Effector memory CD4-positive, alpha-beta T cell (primary cell): Measurements from ENCODE around the gene MTCL1.

Source experiments
- DNase-seq, 3 donors: peaks; one replicate each; pipeline ENCODE4 v3.0.0-alpha.2; 2020
- H3K27ac ChIP-seq: 2 replicates; pipeline ENCODE4 v1.7.0; 2013; ENCODE audit warnings: mild to moderate bottlenecking, low read length, moderate library complexity; ENCODE audit not compliant: insufficient read depth, poor library complexity, severe bottlenecking
- H3K27me3 ChIP-seq: replicated peaks from 2 replicates; pipeline ENCODE4 v1.7.0; 2013; ENCODE audit warnings: mild to moderate bottlenecking, low read length; ENCODE audit not compliant: insufficient read depth, control insufficient read depth, poor library complexity, severe bottlenecking
- H3K36me3 ChIP-seq: 2 replicates; pipeline ENCODE4 v1.7.0; 2013; ENCODE audit warnings: mild to moderate bottlenecking, low read length, moderate library complexity; ENCODE audit not compliant: control insufficient read depth, insufficient read depth
- H3K4me1 ChIP-seq: 2 replicates; pipeline ENCODE4 v1.7.0; 2013; ENCODE audit warnings: low read length, mild to moderate bottlenecking; ENCODE audit not compliant: control insufficient read depth, insufficient read depth, poor library complexity, severe bottlenecking
- H3K4me3 ChIP-seq: 2 replicates; pipeline ENCODE4 v1.7.0; 2013; ENCODE audit warnings: low read length, low read depth, mild to moderate bottlenecking; ENCODE audit not compliant: insufficient read depth, poor library complexity, severe bottlenecking
- H3K9me3 ChIP-seq: 2 replicates; pipeline ENCODE4 v1.7.0; 2013; ENCODE audit warnings: mild to moderate bottlenecking, low read length, moderate library complexity; ENCODE audit not compliant: control insufficient read depth

The MTCL1 gene

DNA sequence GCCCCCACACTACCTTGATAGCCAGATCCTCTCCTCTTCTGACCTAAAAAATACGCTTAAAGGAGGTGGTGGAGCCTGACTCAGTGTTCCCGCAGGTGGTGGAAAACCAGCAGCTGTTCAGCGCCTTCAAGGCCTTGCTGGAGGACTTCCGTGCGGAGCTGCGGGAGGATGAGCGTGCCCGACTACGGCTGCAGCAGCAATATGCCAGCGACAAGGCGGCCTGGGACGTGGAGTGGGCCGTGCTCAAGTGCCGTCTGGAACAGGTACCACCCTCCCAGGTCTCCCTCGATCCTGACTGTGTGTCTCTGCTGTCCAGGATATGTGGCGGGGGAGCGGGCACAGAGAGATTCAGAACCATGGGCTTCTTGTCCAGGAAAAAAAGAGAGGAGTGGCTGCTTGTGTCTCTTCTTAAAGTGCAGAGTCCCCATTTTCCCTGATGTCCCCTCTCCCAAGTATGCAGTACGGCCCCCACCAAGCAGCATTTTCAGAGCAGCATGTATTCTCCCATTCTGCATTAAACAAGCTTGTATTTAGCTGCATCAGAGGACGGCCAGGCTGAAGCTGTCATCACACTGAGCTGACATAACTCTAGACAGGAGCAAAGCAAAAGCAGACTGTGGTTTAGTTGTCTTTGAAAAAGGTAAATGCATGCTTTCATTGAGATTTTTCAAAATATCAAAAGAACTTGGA lies 101.6 kb downstream of the MTCL1 start:
- no peaks in the 10 kb centered on the region for H3K27me3 ChIP-seq
- H3K36me3 ChIP-seq: no peaks in the 10 kb centered on the region
- DNase-seq: no peak
- H3K4me3 ChIP-seq: no peak overlapping the region
- no peak overlapping the region for H3K27ac ChIP-seq
- H3K9me3 ChIP-seq: no peaks in the 10 kb centered on the region
- no peaks in the 10 kb centered on the region for H3K4me1 ChIP-seq

- Histone ChIP-seq H3K4me1 (no peaks in the 10 kb centered on the region), H3K9me3 (no peaks in the 10 kb centered on the region), H3K27ac (no peak overlapping the region), H3K27me3 (no peaks in the 10 kb centered on the region), H3K4me3 (no peak overlapping the region), H3K36me3 (no peaks in the 10 kb centered on the region)
- DNase-seq: no peak
Measured at GRCh38 chr18:8807488-8807805, 102.1 kb downstream of the MTCL1 start.

DNA sequence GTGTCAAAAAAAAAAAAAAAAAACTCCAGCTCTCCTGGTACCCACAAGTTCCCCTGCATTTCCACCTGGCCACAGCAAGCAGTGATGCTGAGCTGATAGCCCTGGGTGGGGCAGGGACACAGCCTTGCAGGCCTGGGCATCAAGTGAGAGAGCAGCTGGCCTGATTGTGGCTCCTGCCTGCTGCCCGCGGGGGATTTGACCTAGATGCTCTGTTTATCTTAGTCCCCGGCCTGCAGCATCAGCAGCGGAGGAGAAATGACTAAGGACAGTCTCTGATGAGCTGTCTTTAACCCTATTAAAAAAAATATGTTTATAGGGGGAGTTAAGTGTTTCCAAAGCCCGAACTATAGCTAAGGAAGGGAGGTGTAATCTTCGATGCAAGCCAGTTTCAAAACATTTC lies 102.6 kb downstream of the MTCL1 start:
- Histone ChIP-seq H3K9me3 (no peaks in the 10 kb centered on the region), H3K4me1 (no peaks in the 10 kb centered on the region), H3K27me3 (no peaks in the 10 kb centered on the region), H3K4me3 (no peak overlapping the region), H3K36me3 (no peaks in the 10 kb centered on the region), H3K27ac (no peak overlapping the region)
- DNase-seq: no peak

- DNase-seq: no peak
- H3K27ac ChIP-seq: no peak overlapping the region
- no peak overlapping the region for H3K4me3 ChIP-seq
- H3K36me3 ChIP-seq: no peaks in the 10 kb centered on the region
- no peaks in the 10 kb centered on the region for H3K9me3 ChIP-seq
- H3K27me3 ChIP-seq: no peaks in the 10 kb centered on the region
- no peaks in the 10 kb centered on the region for H3K4me1 ChIP-seq
Measured at GRCh38 chr18:8809514-8809913, 104.2 kb downstream of the MTCL1 start.

GRCh38 chr18:8810157-8810556 lies 104.8 kb downstream of the MTCL1 start:
- H3K27me3 ChIP-seq: no peaks in the 10 kb centered on the region
- H3K9me3 ChIP-seq: no peaks in the 10 kb centered on the region
- H3K36me3 ChIP-seq: no peaks in the 10 kb centered on the region
- no peak overlapping the region for H3K27ac ChIP-seq
- no peak for DNase-seq
- no peak overlapping the region for H3K4me3 ChIP-seq
- H3K4me1 ChIP-seq: no peaks in the 10 kb centered on the region

GRCh38 chr18:8811115-8811514 lies 105.8 kb downstream of the MTCL1 start:
- no peaks in the 10 kb centered on the region for H3K4me1 ChIP-seq
- no peak overlapping the region for H3K4me3 ChIP-seq

DNA sequence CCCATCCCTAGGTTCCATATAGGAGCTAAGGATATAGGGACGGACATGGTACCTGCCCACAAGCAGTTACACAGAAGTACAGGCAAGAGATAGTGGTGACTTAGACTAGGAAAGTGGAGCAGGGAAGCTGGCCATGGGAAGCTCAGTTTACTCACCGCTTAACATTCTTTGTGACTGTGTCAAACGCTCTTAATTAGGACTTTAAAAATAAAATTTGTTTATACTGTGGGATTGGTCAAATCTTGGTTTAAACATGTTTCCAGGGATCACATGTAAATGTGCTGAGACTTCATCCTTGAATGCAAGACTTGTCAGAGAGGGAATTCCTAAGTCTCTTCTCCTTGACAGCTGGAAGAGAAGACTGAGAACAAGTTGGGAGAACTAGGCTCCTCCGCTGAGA lies 107.3 kb downstream of the MTCL1 start:
- DNase-seq: no peak
- Histone ChIP-seq H3K4me1 (no peaks in the 10 kb centered on the region), H3K27me3 (no peaks in the 10 kb centered on the region), H3K4me3 (no peak overlapping the region), H3K9me3 (no peaks in the 10 kb centered on the region), H3K27ac (no peak overlapping the region), H3K36me3 (no peaks in the 10 kb centered on the region)

More at GRCh38 chr18:8811115-8811514, 105.8 kb downstream of the MTCL1 start:
- no peaks in the 10 kb centered on the region for H3K9me3 ChIP-seq
- no peaks in the 10 kb centered on the region for H3K27me3 ChIP-seq
- DNase-seq: no peak
- H3K27ac ChIP-seq: no peak overlapping the region
- no peaks in the 10 kb centered on the region for H3K36me3 ChIP-seq

- H3K27me3 ChIP-seq: no peaks in the 10 kb centered on the region
- no peaks in the 10 kb centered on the region for H3K36me3 ChIP-seq
- H3K27ac ChIP-seq: no peak overlapping the region
- no peaks in the 10 kb centered on the region for H3K4me1 ChIP-seq
- no peaks in the 10 kb centered on the region for H3K9me3 ChIP-seq
- no peak overlapping the region for H3K4me3 ChIP-seq
- DNase-seq: no peak
Measured at GRCh38 chr18:8813611-8814010, 108.3 kb downstream of the MTCL1 start.

GRCh38 chr18:8814206-8814605 lies 108.8 kb downstream of the MTCL1 start:
- H3K9me3 ChIP-seq: no peaks in the 10 kb centered on the region
- H3K27ac ChIP-seq: no peak overlapping the region
- no peaks in the 10 kb centered on the region for H3K27me3 ChIP-seq
- H3K36me3 ChIP-seq: no peaks in the 10 kb centered on the region
- H3K4me1 ChIP-seq: no peaks in the 10 kb centered on the region
- DNase-seq: no peak
- no peak overlapping the region for H3K4me3 ChIP-seq

DNA sequence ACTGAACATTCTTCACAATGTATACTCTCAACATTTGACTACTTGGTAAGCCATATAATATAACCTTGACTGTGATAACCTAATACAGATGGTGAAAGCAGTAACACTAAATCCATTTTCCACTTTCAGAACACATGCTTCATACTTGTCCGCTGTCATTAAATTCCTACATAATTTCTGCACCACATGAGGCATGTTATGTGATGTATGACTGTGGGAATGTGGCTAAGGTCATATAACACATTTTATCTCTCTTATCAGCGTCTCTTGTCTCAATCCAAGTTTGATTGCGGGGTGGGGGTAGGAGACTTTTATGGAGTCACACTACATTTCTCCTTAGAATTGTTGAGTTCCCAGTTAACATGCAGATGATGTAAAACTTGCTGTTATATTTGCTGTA lies 110.9 kb downstream of the MTCL1 start:
- Histone ChIP-seq H3K4me1 (no peaks in the 10 kb centered on the region), H3K36me3 (no peaks in the 10 kb centered on the region)

More for the DNA sequence above, 110.9 kb downstream of the MTCL1 start:
- DNase-seq: no peak
- no peak overlapping the region for H3K4me3 ChIP-seq
- H3K27ac ChIP-seq: no peak overlapping the region
- no peaks in the 10 kb centered on the region for H3K27me3 ChIP-seq
- no peaks in the 10 kb centered on the region for H3K9me3 ChIP-seq
